ENCODE measurements around the gene CYGB.

Gene CYGB

GRCh38 chr17:76537578-76538280, at the start of gene CYGB:
Gene CYGB (minus strand): TSS chr17:76537709. CDS start chr17:76537542, 167 bp downstream.
- DNase-seq (ENCODE audit: low read depth): no peak

- no peak for DNase-seq (ENCODE audit: low read depth)
These were observed 49.4 kb upstream of the CYGB start for GRCh38 chr17:76586741-76587487.

- no peak for DNase-seq (ENCODE audit: low read depth)
These were observed 48.4 kb upstream of the CYGB start, which contains the start of gene ST6GALNAC2 for GRCh38 chr17:76585649-76586593. Gene ST6GALNAC2 (minus strand): TSS chr17:76585860. CDS start chr17:76585808, 52 bp downstream.

GRCh38 chr17:76585033-76585648, 47.6 kb upstream of the CYGB start:
- DNase-seq (ENCODE audit: low read depth): no peak

- DNase-seq (ENCODE audit: low read depth): no peak
These were observed 47.0 kb upstream of the CYGB start for GRCh38 chr17:76584427-76585032.

- no peak for DNase-seq (ENCODE audit: low read depth)
These were observed 45.2 kb upstream of the CYGB start for GRCh38 chr17:76582660-76583059.

GRCh38 chr17:76581515-76581914, 44.0 kb upstream of the CYGB start:
- DNase-seq (ENCODE audit: low read depth): no peak

GRCh38 chr17:76579281-76579680, 41.8 kb upstream of the CYGB start:
- DNase-seq (ENCODE audit: low read depth): no peak

- no peak for DNase-seq (ENCODE audit: low read depth)
These were observed 40.9 kb upstream of the CYGB start for GRCh38 chr17:76578376-76578775.

- no peak for DNase-seq (ENCODE audit: low read depth)
These were observed 40.4 kb upstream of the CYGB start for GRCh38 chr17:76577876-76578275.

- no peak for DNase-seq (ENCODE audit: low read depth)
These were observed 38.7 kb upstream of the CYGB start for GRCh38 chr17:76576189-76576588.

GRCh38 chr17:76575570-76575969, 38.1 kb upstream of the CYGB start:
- no peak for DNase-seq (ENCODE audit: low read depth)

GRCh38 chr17:76574166-76574565, 36.7 kb upstream of the CYGB start:
- DNase-seq (ENCODE audit: low read depth): no peak

- no peak for DNase-seq (ENCODE audit: low read depth)
These were observed 35.6 kb upstream of the CYGB start for GRCh38 chr17:76573096-76573495.

- no peak for DNase-seq (ENCODE audit: low read depth)
These were observed 34.8 kb upstream of the CYGB start for GRCh38 chr17:76572201-76572910.

- no peak for DNase-seq (ENCODE audit: low read depth)
These were observed 33.5 kb upstream of the CYGB start for GRCh38 chr17:76570877-76571471.

GRCh38 chr17:76570457-76570856, 32.9 kb upstream of the CYGB start:
- DNase-seq (ENCODE audit: low read depth): no peak

- DNase-seq (ENCODE audit: low read depth): no peak
These were observed 32.2 kb upstream of the CYGB start for GRCh38 chr17:76569607-76570279.

GRCh38 chr17:76568811-76569221, 31.3 kb upstream of the CYGB start:
- DNase-seq (ENCODE audit: low read depth): no peak
